Measurements from ENCODE around the gene IL17RD. TPM values are rescaled to one million over a fixed set of nuclear protein-coding genes. Genes with fewer than 3 reads are reported as not detected.

The IL17RD gene
- total RNA-seq, 1 donor from 2014 or later, result not detected

DNA sequence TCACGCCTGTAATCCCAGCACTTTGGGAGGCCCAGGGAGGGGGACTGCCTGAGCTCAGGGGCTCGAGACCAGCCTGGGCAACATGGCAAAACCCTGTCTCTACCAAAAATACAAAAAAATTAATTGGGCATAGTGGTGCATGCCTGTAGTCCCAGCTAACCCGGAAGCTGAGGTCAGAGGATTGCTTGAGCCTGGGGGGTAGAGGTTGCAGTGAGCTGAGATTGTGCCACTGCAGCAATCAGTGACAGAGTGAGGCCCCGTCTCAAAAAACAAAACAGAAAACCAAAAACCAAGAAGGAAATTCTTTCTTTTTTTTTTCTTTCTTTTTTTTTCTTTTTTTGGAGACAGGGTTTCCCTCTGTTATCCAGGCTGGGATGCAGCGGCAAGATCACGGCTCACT, 101.2 kb downstream of the IL17RD start:
- Mint-ChIP-seq H3K9me3 (peaks cover 2% of the 10 kb centered on the region), H3K36me3 (ENCODE audit: low read depth) (no peaks in the 10 kb centered on the region), H3K27me3 (peaks cover 28% of the 10 kb centered on the region), H3K4me1 (peaks cover 19% of the 10 kb centered on the region), H3K27ac (no peak overlapping the region), H3K4me3 (no peak overlapping the region)
- TF ChIP-seq, protein P1, sequence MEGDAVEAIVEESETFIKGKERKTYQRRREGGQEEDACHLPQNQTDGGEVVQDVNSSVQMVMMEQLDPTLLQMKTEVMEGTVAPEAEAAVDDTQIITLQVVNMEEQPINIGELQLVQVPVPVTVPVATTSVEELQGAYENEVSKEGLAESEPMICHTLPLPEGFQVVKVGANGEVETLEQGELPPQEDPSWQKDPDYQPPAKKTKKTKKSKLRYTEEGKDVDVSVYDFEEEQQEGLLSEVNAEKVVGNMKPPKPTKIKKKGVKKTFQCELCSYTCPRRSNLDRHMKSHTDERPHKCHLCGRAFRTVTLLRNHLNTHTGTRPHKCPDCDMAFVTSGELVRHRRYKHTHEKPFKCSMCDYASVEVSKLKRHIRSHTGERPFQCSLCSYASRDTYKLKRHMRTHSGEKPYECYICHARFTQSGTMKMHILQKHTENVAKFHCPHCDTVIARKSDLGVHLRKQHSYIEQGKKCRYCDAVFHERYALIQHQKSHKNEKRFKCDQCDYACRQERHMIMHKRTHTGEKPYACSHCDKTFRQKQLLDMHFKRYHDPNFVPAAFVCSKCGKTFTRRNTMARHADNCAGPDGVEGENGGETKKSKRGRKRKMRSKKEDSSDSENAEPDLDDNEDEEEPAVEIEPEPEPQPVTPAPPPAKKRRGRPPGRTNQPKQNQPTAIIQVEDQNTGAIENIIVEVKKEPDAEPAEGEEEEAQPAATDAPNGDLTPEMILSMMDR (IDR thresholded peaks at IDR 0.05), result no peak
- ChIA-PET CTCF (interaction anchor here (1.5 kb wide), 1 partner anchor 68 kb away, joined by 6 read pairs; no protein-coding TSS in a partner anchor), POLR2A (no interaction called here)
- DNase-seq, result no peak
- no peak for ATAC-seq (ENCODE audit: low read depth)
- intact Hi-C loops (cut with micrococcal nuclease), result no loop called here

DNA sequence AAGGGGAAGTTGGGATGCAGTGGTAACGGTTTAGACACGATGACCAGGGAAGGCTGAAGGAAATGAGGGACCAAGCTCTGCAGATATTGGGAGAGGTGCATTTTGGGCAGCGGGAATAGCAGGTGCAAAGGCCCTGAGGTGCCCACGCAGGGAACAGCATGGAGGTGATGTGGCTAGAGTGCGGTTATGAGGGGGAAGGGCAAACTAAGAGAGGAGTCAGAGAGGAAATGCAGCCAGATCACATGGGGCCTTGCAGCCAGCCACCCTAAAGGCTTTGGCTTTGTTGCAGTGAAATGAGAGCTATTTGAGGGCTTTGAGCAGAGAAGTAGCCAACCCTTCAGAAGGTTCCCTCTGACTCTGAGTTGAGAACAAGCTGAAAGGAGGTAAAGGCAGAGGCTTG, 102.1 kb downstream of the IL17RD start:
- intact Hi-C loops (cut with micrococcal nuclease), result no loop called here
- ChIA-PET POLR2A (no interaction called here), CTCF (interaction anchor here (1.5 kb wide), 1 partner anchor 67 kb away, joined by 6 read pairs; no protein-coding TSS in a partner anchor)
- H3K4me1 Mint-ChIP-seq, result peaks cover 9% of the 10 kb centered on the region
- no peak overlapping the region for H3K27ac Mint-ChIP-seq
- peaks cover 29% of the 10 kb centered on the region for H3K27me3 Mint-ChIP-seq
- no peak for DNase-seq
- TF ChIP-seq, protein P1 (IDR thresholded peaks at IDR 0.05), result no peak
- no peak overlapping the region for H3K4me3 Mint-ChIP-seq
- no peaks in the 10 kb centered on the region for H3K9me3 Mint-ChIP-seq
- ATAC-seq (ENCODE audit: low read depth), result no peak
- H3K36me3 Mint-ChIP-seq (ENCODE audit: low read depth), result no peaks in the 10 kb centered on the region

DNA sequence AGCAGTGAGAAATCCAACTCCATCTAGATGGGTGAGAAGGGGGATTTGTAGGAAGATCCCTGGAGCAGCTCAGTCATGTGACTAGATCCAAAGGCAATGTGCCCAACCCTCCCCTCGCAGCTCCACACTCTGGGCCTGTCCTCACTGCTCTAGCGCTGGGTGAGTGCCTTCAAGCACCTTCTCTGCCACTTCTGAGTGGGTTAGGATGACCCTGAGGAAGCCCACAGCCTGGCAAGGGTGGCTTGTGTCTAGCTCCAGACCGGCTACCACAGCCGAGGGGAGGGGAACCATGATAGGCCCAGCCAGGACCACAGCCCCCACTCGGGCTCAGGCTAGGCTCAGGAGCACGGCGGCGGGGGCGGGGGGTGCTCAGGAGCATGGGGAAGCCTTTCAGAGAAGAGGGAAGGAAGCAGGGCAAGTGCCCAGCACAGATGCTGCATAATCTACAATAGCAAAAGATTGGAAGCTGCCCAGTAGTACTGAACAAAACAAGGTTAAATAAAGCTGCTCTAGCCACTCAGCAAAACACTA, 103.0 kb downstream of the IL17RD start:
- Mint-ChIP-seq H3K27me3 (peaks cover 35% of the 10 kb centered on the region), H3K27ac (no peak overlapping the region), H3K4me1 (peaks cover 3% of the 10 kb centered on the region), H3K4me3 (no peak overlapping the region), H3K9me3 (no peaks in the 10 kb centered on the region), H3K36me3 (ENCODE audit: low read depth) (no peaks in the 10 kb centered on the region)
- intact Hi-C loops (cut with micrococcal nuclease), result no loop called here
- TF ChIP-seq, protein P1 (IDR thresholded peaks at IDR 0.05), result no peak
- ATAC-seq (ENCODE audit: low read depth), result no peak
- ChIA-PET CTCF (no interaction called here), POLR2A (no interaction called here)
- no peak for DNase-seq

DNA sequence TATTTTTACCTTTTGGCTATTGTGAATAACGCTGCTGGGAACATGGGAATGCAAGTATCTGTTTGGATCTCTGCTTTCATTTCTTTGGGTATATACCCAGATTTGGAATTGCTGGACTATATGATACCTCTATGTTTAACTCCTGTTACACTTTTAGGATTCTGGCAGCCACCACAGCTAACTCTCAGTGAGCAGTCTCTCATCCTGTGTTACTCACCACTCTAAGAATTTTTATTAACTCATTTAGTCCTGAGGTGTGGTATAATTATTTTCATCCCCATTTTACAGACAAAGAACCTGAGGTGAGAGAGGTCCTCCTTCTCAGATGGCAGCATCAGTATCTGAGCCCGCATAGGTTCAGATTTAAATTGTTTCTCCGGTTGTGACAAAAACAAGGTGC, 103.6 kb downstream of the IL17RD start:
- peaks cover 37% of the 10 kb centered on the region for H3K27me3 Mint-ChIP-seq
- intact Hi-C loops (cut with micrococcal nuclease), result no loop called here
- POLR2A ChIA-PET, result no interaction called here

DNA sequence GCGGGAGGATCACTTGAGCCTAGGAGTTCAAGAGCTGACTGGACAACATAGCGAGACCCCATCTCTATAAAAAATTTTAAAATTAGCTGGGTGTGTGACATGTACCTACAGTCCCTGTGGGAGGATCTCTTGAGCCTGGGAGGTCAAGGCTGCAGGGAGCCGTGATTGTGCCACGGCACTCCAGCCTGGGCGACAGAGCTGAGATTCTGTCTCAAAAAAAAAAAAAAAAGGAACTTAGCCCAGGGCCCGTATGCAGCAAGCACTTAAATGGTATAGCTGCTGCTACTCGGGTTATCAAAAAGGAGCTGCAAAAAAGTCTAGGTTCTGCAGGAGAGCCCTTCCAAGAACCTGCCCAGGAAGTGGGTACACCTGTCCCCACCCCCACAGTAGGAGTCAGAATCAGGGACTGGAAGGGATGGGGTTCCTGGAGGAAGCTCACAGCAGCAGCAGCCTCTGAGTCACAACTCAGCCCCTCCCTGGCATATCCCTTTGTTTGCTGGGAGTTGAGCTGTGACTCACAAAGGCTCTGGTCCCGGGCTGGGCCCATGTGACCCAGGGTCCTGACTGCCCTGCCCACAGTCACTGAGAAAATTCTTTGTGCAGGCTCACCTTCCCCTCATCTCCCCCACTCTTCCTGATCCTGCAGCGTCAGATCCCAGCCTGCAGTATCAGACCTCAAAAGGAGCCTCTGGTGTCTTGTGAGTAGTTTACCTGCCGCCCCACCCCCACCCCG, 104.9 kb downstream of the IL17RD start, which contains the start of gene SPATA12:
SPATA12 (plus strand) TSS at position 576 of the 733 bp plus-strand sequence. CDS start 13,031 bp downstream, outside the sequence.
- Mint-ChIP-seq H3K27ac (no peak within 1 kb of the TSS), H3K4me1 (peaks cover 3% of the 10 kb centered on the region), H3K9me3 (no peaks in the 10 kb centered on the region), H3K27me3 (peaks cover 47% of the 10 kb centered on the region), H3K4me3 (no peak within 1 kb of the TSS), H3K36me3 (ENCODE audit: low read depth) (no peaks in the 10 kb centered on the region)
- TF ChIP-seq, protein P1 (IDR thresholded peaks at IDR 0.05), result no peak
- CTCF ChIA-PET, result interaction anchor here (0.7 kb wide), 2 partner anchors 40 to 64 kb away, joined by 3 to 4 read pairs; no protein-coding TSS in a partner anchor
- peak; percentile 21 for ATAC-seq (ENCODE audit: low read depth)
- intact Hi-C loops (cut with micrococcal nuclease), result no loop called here
- DNase-seq, result no peak
- POLR2A ChIA-PET, result interaction anchor here (0.7 to 1.2 kb wide), 2 partner anchors 18 to 63 kb away, joined by 4 read pairs; no protein-coding TSS in a partner anchor

More for the DNA sequence above, 103.6 kb downstream of the IL17RD start:
- Mint-ChIP-seq H3K4me3 (no peak overlapping the region), H3K4me1 (peaks cover 3% of the 10 kb centered on the region), H3K36me3 (ENCODE audit: low read depth) (no peaks in the 10 kb centered on the region), H3K27ac (no peak overlapping the region), H3K9me3 (no peaks in the 10 kb centered on the region)
- ATAC-seq (ENCODE audit: low read depth) (no peak), DNase-seq (no peak)
- CTCF ChIA-PET, result no interaction called here
- TF ChIP-seq, protein P1 (IDR thresholded peaks at IDR 0.05), result no peak

All from activated B cell treated with CpG ODN at 0.5 μM for 24 hours (primary cell).